CD4-positive, alpha-beta T cell treated with Interleukin-2 at 100 ng/mL for 4 hours (primary cell): Measurements from ENCODE around the gene TSPY3.
"Not testable (repeated sequence)": the region's sequence is repeated elsewhere in the genome, so short reads cannot be mapped to it uniquely, and the experiment has no call there.

Experiments used
- DNase-seq: peaks from one replicate; pipeline ENCODE4 v3.0.0-alpha.2; 2020; ENCODE audit warnings: low spot score

The TSPY3 gene, protein sequence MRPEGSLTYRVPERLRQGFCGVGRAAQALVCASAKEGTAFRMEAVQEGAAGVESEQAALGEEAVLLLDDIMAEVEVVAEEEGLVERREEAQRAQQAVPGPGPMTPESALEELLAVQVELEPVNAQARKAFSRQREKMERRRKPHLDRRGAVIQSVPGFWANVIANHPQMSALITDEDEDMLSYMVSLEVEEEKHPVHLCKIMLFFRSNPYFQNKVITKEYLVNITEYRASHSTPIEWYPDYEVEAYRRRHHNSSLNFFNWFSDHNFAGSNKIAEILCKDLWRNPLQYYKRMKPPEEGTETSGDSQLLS

DNA sequence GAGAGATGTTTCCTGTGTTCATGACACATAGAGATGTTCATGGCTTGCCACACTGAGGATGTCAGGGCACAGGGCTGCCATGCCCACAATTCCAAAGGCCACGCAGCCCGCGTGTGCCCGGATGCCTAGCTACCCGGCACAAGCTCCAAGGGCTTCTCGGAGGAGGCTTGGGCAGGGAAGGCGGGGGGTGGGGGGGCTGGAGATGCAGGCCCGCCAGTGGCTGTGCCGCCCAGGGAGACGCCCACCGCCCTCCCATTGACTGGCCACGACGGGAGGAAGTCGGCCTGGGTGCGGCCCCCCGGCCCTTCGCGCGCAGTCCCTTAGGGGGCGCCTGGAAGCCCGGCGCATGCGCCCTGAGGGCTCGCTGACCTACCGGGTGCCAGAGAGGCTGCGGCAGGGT is at the start of gene TSPY3:
TSS of gene TSPY3 (plus strand) at position 301 of the 400 bp plus-strand sequence. CDS start at position 347, 46 bp downstream.
- DNase-seq = not testable (repeated sequence)

GRCh38 chrY:9357497-9357896 is 40.7 kb upstream of the TSPY3 start, which contains the start of gene TSPY8:
TSPY8 (plus strand) TSS chrY:9357797; CDS start chrY:9357843, 46 bp downstream.
- not testable (repeated sequence) for DNase-seq

- not testable (repeated sequence) for DNase-seq
These were observed 1.7 kb upstream of the TSPY3 start for GRCh38 chrY:9396527-9396926.
